ENCODE results near the gene CNGA4. TPM values are rescaled to one million over a fixed set of nuclear protein-coding genes. Genes with fewer than 3 reads are reported as not detected.

The CNGA4 gene
- polyA plus RNA-seq, 3 donors = 0.69 TPM; not detected in 2

GRCh38 chr11:6249770-6250555, 11.1 kb downstream of the CNGA4 start:
- Histone ChIP-seq H3K27ac (ENCODE audit: low read depth in 1 of 2, low read length in 2 of 2) (no peak overlapping the region), H3K27me3 (ENCODE audit: control insufficient read depth in 2 of 2, insufficient read depth in 2 of 2, low read length in 2 of 2) (peaks cover 1 to 8% of the 10 kb centered on the region in 2 donors), H4K20me1 (ENCODE audit: insufficient read depth, low read length) (no peaks in the 10 kb centered on the region), H3K79me2 (ENCODE audit: insufficient read depth, low read length) (no peaks in the 10 kb centered on the region), H3K4me3 (replicated peaks in 1 of 3; ENCODE audit: low read depth in 2 of 3, low read length in 3 of 3) (no peak overlapping the region), H3K9me3 (replicated peaks in 1 of 2; ENCODE audit: control insufficient read depth in 1 of 2, insufficient read depth in 1 of 2, low read length in 2 of 2) (no peaks in the 10 kb centered on the region), H3K36me3 (replicated peaks in 1 of 2; ENCODE audit: control insufficient read depth in 1 of 2, insufficient read depth in 2 of 2, low read length in 2 of 2) (no peaks in the 10 kb centered on the region), H3K4me2 (replicated peaks; ENCODE audit: extremely low read depth, low read length, poor library complexity, severe bottlenecking) (no peak overlapping the region), H3K4me1 (ENCODE audit: control insufficient read depth in 1 of 2, insufficient read depth in 2 of 2, low read length in 2 of 2) (peaks cover 0 to 6% of the 10 kb centered on the region in 2 donors), H3K9ac (ENCODE audit: insufficient read depth, low read length, poor library complexity, severe bottlenecking) (no peak overlapping the region), H2AFZ (ENCODE audit: insufficient read depth, low read depth, low read length, poor library complexity, severe bottlenecking) (peak overlapping the region; percentile 6)
- H3K4me1 Mint-ChIP-seq = peaks cover 8% of the 10 kb centered on the region
- DNase-seq = peak in 2 of 3 donors; percentile 25 to 42
- no peaks in the 10 kb centered on the region for H3K36me3 Mint-ChIP-seq
- TF ChIP-seq CTCF (IDR thresholded peaks at IDR 0.05) = no peak
- H3K9me3 Mint-ChIP-seq = peaks cover 0 to 2% (median 0%) of the 10 kb centered on the region in 7 donors
- no peak overlapping the region for H3K4me3 Mint-ChIP-seq
- H3K27ac Mint-ChIP-seq = no peak overlapping the region
- H3K27me3 Mint-ChIP-seq (ENCODE audit: low read depth in 3 of 3) = peaks cover 1 to 5% (median 5%) of the 10 kb centered on the region in 3 donors
- WGBS (ENCODE audit: insufficient coverage) = 42% methylated on average over 2 of the region's 3 CpGs
- intact Hi-C loops (cut with micrococcal nuclease) = no loop called here

- H3K4me1 Mint-ChIP-seq = peaks cover 8% of the 10 kb centered on the region
- DNase-seq = peak in 2 of 3 donors; percentile 35 to 52
- H3K4me3 Mint-ChIP-seq = no peak overlapping the region
- peaks cover 0 to 2% (median 0%) of the 10 kb centered on the region in 7 donors for H3K9me3 Mint-ChIP-seq
- H3K27ac ChIP-seq (ENCODE audit: low read depth in 1 of 2, low read length in 2 of 2) = no peak overlapping the region
- H3K27ac Mint-ChIP-seq = peak overlapping the region in 1 of 7 donors; percentile 52
- peak; percentile 72 for TF ChIP-seq CTCF (IDR thresholded peaks at IDR 0.05)
- H3K4me1 ChIP-seq (ENCODE audit: control insufficient read depth in 1 of 2, insufficient read depth in 2 of 2, low read length in 2 of 2) = peaks cover 0 to 6% of the 10 kb centered on the region in 2 donors
- H3K9ac ChIP-seq (ENCODE audit: insufficient read depth, low read length, poor library complexity, severe bottlenecking) = no peak overlapping the region
- H2AFZ ChIP-seq (ENCODE audit: insufficient read depth, low read depth, low read length, poor library complexity, severe bottlenecking) = no peak overlapping the region
- peaks cover 1 to 5% (median 4%) of the 10 kb centered on the region in 3 donors for H3K27me3 Mint-ChIP-seq (ENCODE audit: low read depth in 3 of 3)
- intact Hi-C loops (cut with micrococcal nuclease) = no loop called here
- no peaks in the 10 kb centered on the region for H4K20me1 ChIP-seq (ENCODE audit: insufficient read depth, low read length)
- no peak overlapping the region for H3K4me3 ChIP-seq (replicated peaks in 1 of 3; ENCODE audit: low read depth in 2 of 3, low read length in 3 of 3)
- peaks cover 10 to 20% of the 10 kb centered on the region in 2 donors for H3K27me3 ChIP-seq (ENCODE audit: control insufficient read depth in 2 of 2, insufficient read depth in 2 of 2, low read length in 2 of 2)
- no peaks in the 10 kb centered on the region for H3K36me3 ChIP-seq (replicated peaks in 1 of 2; ENCODE audit: control insufficient read depth in 1 of 2, insufficient read depth in 2 of 2, low read length in 2 of 2)
- H3K79me2 ChIP-seq (ENCODE audit: insufficient read depth, low read length) = no peaks in the 10 kb centered on the region
- 76% methylated on average over 4 of the region's 6 CpGs for WGBS (ENCODE audit: insufficient coverage)
- H3K36me3 Mint-ChIP-seq = no peaks in the 10 kb centered on the region
- H3K9me3 ChIP-seq (replicated peaks in 1 of 2; ENCODE audit: control insufficient read depth in 1 of 2, insufficient read depth in 1 of 2, low read length in 2 of 2) = no peaks in the 10 kb centered on the region
- H3K4me2 ChIP-seq (replicated peaks; ENCODE audit: extremely low read depth, low read length, poor library complexity, severe bottlenecking) = no peak overlapping the region
These were observed 12.3 kb downstream of the CNGA4 start for GRCh38 chr11:6251120-6251733.
